ENCODE results near the gene ITPRID1. TPM values are rescaled to one million over a fixed set of nuclear protein-coding genes. Genes with fewer than 3 reads are reported as not detected.
"Not testable (repeated sequence)": the region's sequence is repeated elsewhere in the genome, so short reads cannot be mapped to it uniquely, and the experiment has no call there.

ITPRID1 gene
- total RNA-seq, 4 donors from 2014 or later: 0.49 TPM; not detected in 3

- no peaks in the 10 kb centered on the region for H3K27me3 ChIP-seq
- no peaks in the 10 kb centered on the region for H3K4me1 ChIP-seq
- no peak for ATAC-seq
- TF ChIP-seq CTCF (IDR thresholded peaks at IDR 0.05) (no peak), POLR2AphosphoS5 (IDR thresholded peaks at IDR 0.05) (no peak), EP300 (IDR thresholded peaks at IDR 0.05) (no peak), POLR2A (IDR thresholded peaks at IDR 0.05) (no peak)
- H3K9me3 ChIP-seq: no peaks in the 10 kb centered on the region
- no peak overlapping the region for H3K27ac ChIP-seq
- H3K4me3 ChIP-seq: no peak overlapping the region
- no peaks in the 10 kb centered on the region for H3K36me3 ChIP-seq
Measured at GRCh38 chr7:31526864-31527263, 13.0 kb downstream of the ITPRID1 start.

DNA sequence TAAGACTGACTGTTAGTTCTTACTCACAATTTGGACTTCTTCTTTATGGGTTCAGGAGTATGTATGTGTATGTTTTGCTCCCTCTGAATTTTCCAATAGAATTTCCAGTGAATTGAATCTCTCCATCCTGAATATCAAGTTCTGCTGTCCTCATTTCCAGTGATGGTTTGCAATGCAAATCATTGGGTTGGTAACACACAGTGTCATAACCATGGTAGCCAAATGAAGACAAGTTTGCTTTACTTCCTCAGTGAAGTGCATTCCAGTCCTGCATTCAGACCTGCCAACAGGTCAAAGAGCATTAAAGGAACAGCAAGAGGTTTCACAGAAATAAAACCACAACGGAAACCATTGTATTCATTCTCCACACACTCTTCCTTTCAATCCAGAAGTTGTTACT lies 15.2 kb downstream of the ITPRID1 start:
- Histone ChIP-seq H3K4me3 (no peak overlapping the region), H3K27me3 (no peaks in the 10 kb centered on the region), H3K36me3 (no peaks in the 10 kb centered on the region), H3K4me1 (no peaks in the 10 kb centered on the region), H3K27ac (no peak overlapping the region), H3K9me3 (no peaks in the 10 kb centered on the region)
- WGBS, 2 donors (ENCODE audit: low coverage in 1 of 2): 67% methylated on average over 1 of the region's 1 CpG
- ATAC-seq: no peak
- TF ChIP-seq POLR2AphosphoS5 (IDR thresholded peaks at IDR 0.05) (no peak), CTCF (IDR thresholded peaks at IDR 0.05) (no peak), EP300 (IDR thresholded peaks at IDR 0.05) (no peak), POLR2A (IDR thresholded peaks at IDR 0.05) (no peak)

DNA sequence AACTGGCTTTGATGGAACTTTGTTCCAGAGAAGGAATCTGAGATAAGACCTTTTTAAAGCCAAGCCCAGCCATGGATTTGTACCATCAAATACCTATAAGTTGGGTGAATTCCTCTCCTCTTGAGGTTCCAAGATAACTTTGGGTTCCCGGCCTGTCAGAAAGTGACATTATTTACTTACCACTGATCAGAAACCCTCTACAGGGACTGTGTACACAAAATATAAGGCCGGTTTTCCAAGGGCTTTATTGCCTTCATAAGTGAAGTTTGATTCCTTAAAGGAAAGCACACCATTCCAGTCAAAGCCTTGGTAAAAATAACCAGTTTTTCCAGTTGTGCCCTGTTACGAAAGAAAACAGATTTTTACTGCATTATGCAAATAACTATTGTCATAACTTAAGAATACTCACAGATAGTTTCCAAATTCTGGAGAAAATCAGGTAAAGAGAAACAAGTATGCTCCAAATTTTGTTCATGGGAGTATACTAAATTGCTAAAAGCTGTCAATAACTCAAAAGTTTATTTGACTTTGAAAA lies 26.8 kb downstream of the ITPRID1 start:
- H3K27ac ChIP-seq, H3K27me3 ChIP-seq, H3K9me3 ChIP-seq, H3K4me1 ChIP-seq, H3K36me3 ChIP-seq, ATAC-seq, H3K4me3 ChIP-seq: not testable (repeated sequence)
- 53 to 68% methylated on average over 3 of the region's 3 CpGs for WGBS, 2 donors (ENCODE audit: low coverage in 1 of 2)

DNA sequence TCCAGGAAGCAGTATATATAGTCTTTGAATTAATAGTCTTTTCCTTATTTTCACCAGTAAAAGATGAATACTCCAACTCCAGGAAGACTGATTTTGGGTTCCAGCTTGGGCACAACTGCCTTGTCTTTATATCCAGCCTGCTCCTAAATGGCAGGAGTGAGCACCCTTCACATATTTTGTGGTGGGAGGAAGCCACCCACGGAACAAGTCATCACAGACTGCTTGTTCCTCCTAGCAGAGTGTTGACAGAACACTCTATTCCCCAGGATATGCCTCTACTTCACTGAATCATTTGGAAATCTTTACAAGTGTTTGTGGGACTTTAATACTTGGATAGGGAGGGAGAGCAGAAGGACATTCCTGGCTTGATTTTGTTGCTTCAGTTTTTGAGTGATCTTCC lies 31.7 kb downstream of the ITPRID1 start:
- ATAC-seq: no peak
- Histone ChIP-seq H3K9me3 (no peaks in the 10 kb centered on the region), H3K27me3 (no peaks in the 10 kb centered on the region), H3K27ac (no peak overlapping the region), H3K36me3 (no peaks in the 10 kb centered on the region), H3K4me3 (no peak overlapping the region), H3K4me1 (no peaks in the 10 kb centered on the region)
- TF ChIP-seq POLR2AphosphoS5 (IDR thresholded peaks at IDR 0.05) (no peak), EP300 (IDR thresholded peaks at IDR 0.05) (no peak), POLR2A (IDR thresholded peaks at IDR 0.05) (no peak), CTCF (IDR thresholded peaks at IDR 0.05) (no peak)
- 60% methylated on average over 1 of the region's 1 CpG; no CpG with 5 or more reads in 1 of the 2 donors for WGBS, 2 donors (ENCODE audit: low coverage in 1 of 2)

GRCh38 chr7:31549611-31550010 lies 35.7 kb downstream of the ITPRID1 start:
- Histone ChIP-seq H3K27ac (no peak overlapping the region), H3K4me1 (no peaks in the 10 kb centered on the region), H3K27me3 (no peaks in the 10 kb centered on the region), H3K9me3 (no peaks in the 10 kb centered on the region), H3K4me3 (no peak overlapping the region), H3K36me3 (no peaks in the 10 kb centered on the region)
- TF ChIP-seq CTCF (IDR thresholded peaks at IDR 0.05): no peak
- no peak for TF ChIP-seq POLR2AphosphoS5 (IDR thresholded peaks at IDR 0.05)
- no peak for TF ChIP-seq POLR2A (IDR thresholded peaks at IDR 0.05)
- TF ChIP-seq EP300 (IDR thresholded peaks at IDR 0.05): no peak
- no peak for ATAC-seq

Measured in gastroesophageal sphincter (tissue), 4 donors.